D341Med (cell line): Measurements from ENCODE around the gene ASCC1.
"Not testable (repeated sequence)": the region's sequence is repeated elsewhere in the genome, so short reads cannot be mapped to it uniquely, and the experiment has no call there.

ENCODE experiments used
- DNase-seq: peaks from one replicate; pipeline ENCODE4 v3.0.0; 2012; ENCODE audit warnings: low spot score

ASCC1 gene

DNA sequence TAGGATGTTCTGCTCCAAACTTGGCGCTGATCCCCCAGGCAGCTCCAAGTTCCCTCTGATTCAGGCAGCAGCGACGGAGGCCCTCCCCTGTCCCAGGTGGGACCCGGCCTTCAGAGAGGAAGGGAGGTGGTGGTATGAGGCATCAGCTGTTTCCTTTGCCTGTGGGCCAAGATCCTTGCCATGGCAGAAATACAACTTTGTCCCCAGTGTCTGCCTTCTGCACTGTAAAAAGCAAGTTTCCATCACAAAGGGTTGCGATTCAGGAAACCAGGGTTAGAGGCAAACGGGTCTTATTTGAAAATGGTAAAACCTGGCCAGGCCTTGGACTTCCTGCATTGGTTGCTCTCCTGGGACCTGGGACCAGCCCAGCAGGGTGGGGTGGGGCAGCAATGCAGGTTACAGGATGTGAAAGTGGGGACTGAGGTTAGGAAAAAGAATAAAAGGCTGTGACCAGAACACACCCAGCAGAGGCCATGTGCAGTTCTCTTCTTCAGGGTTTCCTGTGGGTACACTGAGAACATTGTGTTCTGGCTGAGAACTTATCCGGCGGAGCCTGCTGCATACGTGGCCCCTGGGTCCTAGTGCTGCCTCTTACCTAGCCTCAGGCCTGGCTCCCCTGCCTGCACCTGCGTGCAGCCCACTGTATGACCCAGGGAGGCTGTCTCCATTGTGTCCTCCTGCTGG lies 32.5 kb upstream of the ASCC1 start:
- DNase-seq: no peak

DNA sequence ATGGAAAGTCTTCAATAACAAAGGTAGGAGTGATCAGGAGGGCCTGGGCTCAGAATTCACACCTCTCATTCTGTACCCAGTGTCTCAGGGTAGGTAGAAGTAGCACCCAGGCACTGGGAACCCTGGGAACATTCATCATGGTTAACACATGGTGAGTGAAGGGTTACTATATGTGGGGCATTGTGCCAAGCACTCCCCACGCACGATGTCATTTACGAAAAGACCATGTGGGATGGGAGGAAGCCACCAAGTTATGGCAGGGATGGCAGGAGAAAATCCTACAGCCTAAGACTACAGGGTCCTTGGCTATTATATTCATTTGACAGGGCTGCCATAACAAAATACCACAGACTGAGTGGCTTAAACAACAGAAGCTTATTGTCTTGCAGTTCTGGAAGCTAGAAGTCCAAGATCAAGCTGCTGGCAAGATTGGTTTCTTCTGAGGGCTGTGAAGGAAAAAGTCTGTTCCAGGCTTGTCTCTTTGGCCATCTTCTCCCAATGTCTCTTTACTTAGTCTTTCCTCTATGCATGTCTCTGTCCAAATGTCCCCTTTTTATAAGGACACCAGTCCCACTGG lies 30.0 kb upstream of the ASCC1 start:
- DNase-seq: no peak

DNA sequence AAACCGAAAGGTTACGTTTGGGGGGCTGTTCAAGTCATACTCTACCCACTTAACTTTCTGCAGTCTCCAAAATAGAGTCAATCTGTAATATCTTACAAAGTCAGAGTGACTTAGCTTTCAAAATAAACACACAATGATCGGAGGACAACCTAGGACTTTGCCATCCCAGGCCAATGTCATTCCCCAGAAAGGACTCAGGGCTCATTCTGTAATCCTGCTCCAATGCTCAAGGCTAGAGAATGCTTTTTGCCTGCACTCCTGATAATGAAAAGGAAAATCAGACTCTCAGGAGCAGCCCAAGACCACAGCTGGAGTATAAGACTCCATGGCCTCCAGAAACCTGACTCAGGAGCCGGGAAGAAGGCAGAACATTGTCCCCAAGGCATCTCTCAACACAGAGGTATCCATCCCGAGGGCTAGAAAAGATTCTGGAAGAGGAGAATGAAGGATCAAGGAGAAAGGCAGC lies 28.5 kb upstream of the ASCC1 start:
- DNase-seq: no peak

DNA sequence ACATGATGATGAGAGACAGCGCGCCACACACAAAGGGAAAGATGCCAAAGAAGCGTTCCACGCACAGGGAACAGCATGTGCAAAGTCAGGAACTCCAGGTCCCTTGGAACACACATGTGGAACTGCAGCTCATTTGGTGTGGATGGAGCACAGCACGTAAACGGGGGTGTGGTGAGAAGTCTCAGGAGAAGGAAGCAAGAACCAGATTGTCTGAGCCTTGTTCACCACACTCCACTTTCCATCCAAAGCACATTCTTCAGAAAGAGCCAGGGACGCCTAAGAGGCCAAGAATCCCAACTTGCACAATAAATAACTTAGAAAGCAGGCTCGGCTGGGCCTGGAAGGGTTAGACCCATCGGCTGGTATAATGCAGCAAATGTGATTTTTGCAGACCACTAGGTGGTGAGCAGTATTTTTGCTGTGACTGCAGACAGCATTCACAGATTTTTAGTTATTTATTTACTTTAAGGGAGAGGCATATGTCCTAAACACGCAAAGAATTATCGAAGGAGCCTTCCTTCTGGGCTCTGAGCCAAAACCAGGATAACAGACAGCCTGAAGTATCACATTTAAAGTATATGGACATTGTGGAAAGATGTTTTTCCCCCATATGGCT lies 27.9 kb upstream of the ASCC1 start:
- DNase-seq: no peak

DNA sequence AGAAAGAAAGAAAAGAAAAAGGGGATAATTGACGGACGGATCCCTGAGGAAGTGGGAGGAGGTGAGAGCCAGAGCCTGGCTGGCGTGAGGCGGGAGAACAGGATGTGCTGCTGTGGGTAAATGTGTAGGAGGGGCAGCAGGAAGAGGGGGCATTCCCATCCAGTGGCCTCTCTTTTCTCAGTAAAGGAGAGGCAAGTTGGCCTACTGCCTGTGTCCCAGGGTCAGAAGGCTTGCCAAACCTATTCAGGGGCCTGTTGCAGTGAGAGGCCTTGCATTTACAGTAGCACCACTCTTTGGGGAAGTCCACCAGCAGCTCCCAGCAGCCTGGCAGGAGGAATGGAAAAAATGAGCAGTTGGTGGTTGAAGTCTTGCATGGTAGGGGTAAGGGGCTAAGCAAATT lies 26.6 kb upstream of the ASCC1 start:
- DNase-seq: no peak

DNA sequence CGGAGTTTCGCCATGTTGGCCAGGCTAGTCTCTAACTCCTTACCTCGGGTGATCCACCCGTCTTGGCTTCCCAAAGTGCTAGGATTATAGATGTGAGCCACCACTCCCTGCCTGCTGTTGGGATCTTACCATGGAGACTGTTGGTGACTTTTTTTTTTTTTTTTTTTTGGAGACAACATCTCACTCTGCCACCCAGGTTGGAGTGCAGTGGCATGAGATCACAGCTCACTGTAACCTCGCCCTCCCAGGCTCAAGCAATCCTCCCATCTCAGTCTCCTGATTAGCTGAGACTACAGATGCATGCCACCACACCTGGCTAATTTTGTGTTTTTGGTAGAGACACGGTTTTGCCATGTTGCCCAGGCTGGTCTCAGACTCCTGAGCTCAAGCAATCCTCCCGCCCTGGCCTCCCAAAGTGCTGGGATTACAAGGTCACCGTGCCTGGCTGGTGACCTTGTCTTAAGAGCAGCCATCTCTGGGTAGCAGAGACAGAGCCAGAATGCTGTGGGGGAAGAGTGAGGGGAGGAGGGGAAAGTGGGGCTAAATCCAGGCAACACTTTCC lies 25.7 kb upstream of the ASCC1 start:
- no peak for DNase-seq

DNA sequence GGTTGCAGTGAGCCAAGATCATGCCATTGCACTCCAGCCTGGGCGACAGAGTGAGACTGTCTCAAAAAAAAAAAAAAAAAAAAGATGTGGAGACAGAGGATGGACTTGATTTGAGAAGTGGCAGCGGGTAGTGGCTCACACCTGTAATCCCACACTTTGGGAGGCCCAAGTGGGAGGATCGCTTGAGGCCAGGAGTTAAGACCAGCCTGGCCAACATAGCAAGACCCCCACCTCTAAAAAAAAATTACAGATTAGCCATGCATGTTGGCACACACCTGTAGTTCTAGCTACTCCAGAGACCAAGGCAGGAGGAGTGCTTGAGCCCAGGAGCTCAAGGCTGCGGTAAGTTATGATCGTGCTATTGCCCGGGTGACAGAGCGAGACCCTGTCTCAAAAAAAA lies 24.3 kb upstream of the ASCC1 start:
- no peak for DNase-seq

DNA sequence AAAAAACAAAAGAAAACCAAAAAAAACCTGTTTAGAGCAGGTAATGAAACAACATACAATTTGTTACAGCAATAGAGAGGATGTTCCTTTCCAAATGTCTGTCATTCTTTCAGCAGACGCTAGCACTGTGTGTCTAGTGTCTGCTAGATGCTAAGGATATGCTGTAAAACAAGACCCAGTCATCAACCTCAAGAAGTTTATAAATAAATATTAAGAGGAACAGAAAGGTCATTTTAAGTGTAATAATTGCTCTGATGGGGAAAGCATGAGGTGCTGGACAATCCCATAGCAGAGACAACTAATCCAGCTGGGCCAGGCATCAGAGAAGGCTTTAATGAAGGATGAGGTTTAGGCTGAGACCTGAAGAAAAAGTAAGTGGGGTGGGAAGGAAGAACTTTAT lies 23.3 kb upstream of the ASCC1 start:
- DNase-seq: no peak

DNA sequence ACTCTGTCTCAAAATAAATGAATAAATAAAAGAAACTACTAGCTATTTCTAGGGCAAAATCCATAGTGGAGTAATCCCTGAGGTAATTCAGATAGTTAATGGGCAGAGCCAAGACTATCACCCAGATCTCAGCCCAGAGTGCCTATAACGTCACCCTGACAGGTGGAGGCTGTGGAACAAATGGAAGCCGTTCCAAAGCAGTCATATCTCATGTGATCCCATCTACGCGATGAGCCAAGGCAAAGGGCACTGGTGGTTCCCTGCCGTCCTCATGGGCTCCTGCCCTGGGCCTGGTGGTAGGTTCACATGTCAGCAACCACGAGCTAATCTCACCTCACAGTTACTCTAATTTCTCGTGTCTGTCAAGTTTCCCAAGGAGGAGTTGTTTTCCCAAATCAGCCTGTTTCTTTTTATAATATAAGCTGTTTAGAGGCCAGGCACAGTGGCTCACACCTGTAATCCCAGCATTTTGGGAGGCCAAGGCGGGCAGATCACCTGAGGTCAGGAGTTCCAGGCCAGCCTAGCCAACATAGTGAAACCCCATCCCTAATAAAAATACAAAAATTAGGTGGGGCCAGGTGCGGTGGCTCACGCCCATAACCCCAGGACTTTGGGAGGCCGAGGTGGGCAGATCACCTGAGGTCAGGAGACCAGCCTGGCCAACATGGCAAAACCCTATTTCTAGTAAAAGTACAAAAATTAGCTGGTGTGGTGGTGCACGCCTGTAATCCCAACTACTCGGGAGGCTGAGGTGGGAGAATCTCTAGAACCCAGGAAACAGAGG lies 22.5 kb upstream of the ASCC1 start:
- DNase-seq: no peak

DNA sequence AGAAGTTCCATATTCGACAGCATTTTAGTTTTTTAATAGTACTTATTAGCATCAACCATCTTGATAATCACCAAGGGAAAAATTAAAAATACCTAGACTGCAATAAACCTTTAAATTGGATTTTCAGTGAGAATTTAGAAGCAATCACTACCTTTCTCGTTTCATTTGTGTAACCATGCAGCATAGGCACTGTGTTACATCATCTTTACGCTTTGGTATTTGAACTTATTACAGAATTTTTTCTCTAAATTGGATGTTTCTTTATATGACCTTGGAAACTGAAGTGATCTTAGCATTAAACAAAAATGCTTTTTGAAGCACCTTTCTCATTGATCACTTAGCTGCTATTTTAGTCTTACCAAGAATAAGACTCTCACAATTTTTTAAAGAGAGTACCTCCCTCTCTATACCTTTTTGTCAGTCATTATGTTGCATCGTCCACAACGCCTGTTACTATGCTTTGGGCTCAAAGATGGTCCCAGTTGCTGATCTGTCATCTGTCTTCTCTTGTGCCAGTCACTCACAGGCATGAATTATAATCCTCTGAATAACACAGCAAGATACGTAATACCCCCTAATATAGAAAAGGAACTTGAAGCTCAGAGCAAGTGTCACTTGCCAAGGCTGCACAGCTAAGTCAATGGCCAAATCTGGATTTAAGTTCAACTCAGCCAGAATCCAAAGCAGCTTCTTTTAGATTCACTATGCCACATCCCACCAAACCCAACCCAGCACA lies 19.6 kb upstream of the ASCC1 start:
- DNase-seq: no peak

DNA sequence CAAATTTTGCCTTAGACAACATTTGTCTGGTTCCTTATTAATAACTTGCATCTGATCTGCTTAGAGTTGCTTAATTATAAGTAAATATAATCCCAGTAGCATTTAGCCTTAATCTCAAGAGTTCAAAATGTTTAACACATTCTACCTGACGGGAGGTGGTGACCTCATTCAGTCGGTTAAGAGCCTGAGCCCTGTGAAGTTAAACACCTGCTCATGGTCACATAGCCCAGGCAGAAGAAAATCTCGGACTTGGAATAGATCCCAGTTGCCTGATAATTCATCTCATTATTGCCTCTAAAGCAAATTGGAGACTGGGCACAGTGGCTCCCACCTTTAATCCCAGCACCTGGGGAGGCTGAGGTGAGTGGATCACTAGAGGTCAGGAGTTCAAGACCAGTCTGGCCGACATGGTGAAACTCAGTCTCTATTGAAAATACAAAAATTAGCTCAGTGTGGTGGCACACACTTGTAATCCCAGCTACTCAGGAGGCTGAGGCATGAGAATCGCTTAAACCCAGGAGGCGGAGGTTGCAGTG lies 18.6 kb upstream of the ASCC1 start:
- DNase-seq: peak; percentile 37

DNA sequence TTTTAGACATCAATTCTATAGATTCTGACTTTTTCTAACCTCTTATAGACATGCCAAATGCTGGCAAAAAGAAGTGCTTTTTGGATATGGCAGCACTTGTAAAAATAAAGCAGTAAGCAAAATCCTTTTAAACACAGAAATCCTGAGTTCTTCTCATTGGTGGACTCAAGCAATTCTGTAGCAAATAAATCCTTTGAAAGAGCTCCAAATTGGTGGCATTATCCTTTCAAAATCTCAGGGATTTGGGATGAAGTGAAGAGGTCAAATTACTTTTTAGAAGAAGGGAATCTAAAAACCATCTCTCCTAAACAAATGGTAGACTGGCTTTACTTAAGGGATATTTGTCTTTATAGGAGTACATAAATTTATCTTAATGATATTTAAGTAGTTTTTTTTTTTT lies 17.5 kb upstream of the ASCC1 start:
- no peak for DNase-seq

DNA sequence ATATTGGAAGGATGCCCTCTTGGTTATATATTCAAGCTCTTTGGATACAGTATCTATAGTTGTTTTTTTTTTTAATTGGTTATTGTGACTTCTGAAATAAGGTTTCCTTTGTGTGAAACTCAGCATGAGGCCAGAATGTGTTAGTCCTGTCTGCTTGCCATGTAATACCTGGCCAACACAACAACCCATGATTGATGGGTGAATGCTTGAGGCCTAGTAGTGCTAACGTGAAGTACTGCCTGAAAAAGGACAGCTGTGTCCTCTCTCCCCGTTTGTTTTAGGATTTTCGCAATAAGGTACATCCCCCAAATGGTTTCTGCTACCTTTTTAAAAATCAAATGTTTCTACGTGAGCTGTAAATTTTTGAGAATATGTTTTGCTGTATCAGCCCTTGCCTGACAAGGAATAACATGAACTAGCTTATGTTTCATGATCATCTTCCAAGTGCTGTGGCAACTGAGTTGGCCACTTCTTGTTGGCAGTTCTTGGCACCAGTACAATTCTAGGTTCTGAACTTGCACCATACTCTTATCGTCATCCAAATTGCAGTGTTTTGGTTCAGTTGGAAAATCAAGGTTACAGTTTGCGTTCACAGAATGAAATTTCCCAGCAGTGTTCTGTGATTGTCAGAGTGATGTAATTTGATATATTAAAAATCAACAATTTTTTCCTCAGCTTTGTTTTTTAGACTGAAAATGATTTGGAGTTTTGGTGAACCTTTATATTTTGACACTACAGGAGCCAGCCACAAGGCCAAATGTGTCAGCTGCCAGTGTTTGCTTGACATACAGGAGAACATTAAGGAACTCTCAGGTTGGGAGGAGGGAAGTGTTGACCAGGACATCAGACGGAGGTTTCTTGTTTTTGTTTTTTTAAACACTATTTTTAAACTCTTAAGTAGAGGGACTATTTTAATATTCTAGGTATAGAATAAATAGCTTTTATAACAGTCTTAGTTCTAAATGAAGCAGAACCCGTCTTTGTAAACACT lies 13.5 kb upstream of the ASCC1 start:
- no peak for DNase-seq

DNA sequence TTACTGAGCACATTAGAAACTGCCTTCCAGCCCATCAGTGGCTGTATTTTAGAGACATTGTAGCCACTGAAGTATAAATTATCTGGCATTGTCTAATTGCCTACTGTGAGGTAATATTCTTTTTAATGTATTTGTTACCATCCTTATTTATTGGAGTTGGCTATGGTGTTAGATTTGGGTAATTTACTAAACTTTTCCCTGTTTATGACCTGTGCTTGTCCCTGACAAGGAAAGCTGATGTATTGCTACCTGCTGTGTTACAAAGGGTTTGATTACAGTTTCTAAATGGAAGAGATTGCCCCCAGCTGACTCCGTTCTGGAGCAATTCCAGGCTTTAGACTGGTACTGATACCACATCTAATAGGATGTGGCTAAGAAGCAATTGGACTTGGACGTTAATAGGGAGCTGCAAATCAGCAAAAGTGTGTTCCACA lies 12.3 kb upstream of the ASCC1 start:
- DNase-seq: no peak

DNA sequence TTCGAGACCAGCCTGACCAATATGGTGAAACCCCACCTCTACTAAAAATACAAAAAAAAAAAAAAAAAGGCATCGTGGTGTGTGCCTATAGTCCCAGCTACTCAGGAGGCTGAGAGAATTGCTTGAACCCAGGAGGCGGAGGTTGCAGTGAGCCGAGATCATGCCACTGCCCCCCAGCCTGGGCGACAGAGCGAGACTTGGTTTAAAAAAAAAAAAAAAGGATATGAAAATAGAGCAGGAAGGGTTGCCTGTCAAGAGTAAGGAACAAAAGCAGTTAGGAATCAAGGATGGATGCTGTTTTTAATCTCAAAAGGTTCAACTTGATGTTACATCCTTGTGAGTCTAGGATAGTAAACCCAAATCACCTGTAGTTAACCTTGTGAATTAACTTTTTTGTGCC lies 11.8 kb upstream of the ASCC1 start:
- no peak for DNase-seq

DNA sequence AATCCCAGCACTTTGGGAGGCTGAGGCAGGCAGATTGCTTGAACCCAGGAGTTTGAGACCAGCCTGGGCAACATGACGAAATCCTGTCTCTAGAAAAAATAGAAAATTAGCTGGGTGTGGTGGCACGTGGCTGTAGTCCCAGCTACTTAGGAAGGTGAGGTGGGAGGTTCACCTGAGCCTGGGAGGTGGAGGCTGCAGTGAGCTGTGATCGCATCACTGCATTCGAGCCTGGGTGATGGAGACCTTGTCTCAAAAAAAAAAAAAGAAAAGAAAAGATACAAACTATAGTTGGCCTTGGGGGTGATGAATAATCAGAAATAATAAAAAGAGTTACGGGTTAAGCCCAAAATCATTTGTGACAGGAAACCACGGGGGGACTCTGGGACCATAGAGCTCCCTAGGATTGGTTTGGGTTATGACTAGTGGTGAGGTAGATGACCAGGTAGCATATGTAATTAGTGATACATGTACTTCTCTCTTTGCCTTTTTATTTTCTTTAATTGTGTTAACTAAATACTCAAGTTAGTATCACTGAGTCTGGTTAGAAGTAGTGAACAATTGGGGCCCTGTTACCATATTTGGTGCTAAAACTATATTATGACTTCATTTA lies 10.4 kb upstream of the ASCC1 start:
- DNase-seq: no peak

DNA sequence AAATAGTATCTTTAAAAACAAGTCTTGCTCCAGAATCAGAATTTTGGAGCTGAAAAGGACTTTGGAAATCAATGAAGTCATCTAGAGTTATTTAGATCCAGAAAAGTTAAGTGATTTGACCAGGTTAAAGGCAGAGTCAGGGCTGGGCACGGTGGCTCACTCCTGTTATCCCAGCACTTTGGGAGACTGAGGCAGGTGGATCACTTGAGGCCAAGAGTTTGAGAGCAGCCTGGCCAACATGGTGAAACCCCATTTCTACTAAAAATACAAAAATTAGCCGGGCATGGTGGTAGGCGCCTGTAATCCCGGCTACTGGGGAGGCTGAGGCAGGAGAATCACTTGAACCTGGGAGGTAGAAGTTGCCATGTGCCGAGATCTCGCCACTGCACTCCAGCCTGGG lies 8.1 kb upstream of the ASCC1 start:
- not testable (repeated sequence) for DNase-seq

DNA sequence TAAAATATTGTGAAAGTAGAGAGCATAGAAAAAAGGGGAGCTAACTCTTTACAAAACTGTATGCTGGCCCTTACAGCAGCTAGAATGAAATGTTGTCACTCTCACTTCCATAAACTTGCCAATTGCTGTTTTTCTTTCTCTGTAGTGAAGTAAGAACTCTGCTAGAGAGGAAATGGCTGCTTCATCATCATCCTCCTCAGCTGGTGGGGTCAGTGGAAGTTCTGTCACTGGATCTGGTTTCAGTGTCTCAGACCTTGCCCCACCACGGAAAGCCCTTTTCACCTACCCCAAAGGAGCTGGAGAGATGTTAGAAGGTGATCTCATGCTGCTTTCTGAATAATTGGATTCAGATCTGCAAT lies 7.6 kb upstream of the ASCC1 start:
- DNase-seq: no peak

DNA sequence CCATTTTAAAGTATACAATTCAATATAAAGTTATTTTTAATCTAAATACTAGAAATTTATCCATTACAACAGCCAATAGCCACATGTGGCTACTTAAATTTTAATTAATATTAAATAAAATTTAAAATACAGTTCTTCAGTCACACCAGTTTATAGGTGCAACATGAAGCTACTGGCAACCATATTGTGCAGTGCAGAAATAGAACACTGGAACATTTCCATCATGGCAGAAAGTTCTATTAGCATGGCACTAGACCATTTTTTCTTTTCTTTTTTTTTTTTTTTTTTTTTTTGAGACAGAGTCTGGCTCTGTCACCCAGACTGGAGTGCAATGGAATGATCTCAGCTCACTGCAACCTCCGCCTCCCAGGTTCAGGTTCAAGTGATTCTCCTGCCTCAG lies 5.2 kb upstream of the ASCC1 start:
- no peak for DNase-seq

DNA sequence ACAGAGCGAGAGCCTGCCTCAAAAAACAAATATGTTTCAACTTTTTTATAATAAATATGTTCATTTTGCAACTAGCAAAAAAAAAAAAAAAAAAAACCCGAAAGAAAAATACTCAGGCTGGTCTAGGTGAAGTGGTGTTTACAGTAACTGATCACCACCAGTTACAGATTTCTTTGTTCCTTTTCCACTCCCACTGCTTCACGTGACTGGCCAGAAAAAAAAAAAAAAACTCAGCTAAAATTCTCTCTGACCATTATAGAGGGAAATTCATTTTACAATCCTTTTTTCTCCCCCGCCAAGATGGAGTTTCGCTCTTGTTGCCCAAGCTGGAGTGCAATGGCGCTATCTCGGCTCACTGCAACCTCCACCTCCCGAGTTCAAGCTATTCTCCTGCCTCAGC lies 4.6 kb upstream of the ASCC1 start:
- no peak for DNase-seq
